GM18520 (cell line): ENCODE measurements around the gene DCTN3.
A peak's percentile ranks its signal among the peaks of the same experiment; 100 is the strongest.

Source experiments
- ATAC-seq: cut with Tn5 transposase; IDR thresholded peaks from one replicate; pipeline ENCODE4 v1.9.1; 2021; ENCODE audit not compliant: unreplicated experiment

DCTN3 gene

DNA sequence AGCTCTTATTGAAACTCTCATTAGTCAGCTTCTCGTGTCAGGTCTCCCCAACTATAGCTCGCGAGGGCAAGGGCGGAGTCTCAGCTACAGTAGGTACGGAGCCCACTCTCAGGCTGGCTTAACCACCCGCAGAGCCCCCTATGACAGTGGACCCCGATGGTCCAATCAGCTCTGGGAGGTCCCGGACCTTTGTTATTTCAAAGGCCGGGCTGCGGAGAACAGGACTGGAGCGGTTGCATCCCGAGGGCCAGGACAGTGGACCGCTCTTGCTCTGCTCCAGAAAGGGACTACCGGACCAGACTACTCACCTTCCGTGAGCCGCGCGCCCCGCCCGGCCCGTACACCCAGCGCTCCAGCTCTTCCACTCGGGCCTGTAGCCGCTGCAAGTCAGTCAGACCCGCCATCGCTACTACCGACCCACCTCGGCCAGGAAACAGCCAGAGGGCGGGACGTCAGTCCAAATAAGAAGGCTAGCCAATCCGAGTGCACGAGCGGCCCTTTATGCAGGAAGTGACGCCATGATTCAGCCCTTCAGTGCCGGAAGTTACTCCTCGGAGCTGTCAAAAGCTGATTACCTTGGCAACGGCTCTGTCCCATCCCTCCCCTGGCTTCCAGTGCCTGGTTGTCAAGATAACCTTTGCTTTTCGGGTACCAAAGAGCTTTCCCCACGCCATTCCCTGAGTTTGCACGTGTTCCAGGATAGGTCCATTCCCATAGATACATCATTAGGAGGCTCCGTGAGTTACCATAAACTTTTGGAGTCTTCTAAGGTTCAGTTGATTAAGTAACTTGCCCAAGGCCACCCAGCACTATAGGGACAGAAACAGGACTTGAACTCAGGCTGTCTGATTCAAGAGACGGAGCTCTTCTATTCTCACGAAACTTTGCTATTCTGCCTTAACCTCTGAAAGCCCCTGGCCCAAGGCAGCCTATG is at the start of gene DCTN3:
TSS of gene DCTN3 (minus strand) at position 435 of the 934 bp plus-strand sequence. CDS start at position 404, 31 bp downstream.
- peak; percentile 88 for ATAC-seq

GRCh38 chr9:34665381-34666250 is 45.3 kb upstream of the DCTN3 start:
- ATAC-seq: peak; percentile 60

- ATAC-seq: no peak
Observed at GRCh38 chr9:34665067-34665380, 44.7 kb upstream of the DCTN3 start.

GRCh38 chr9:34664281-34665066 is 44.2 kb upstream of the DCTN3 start:
- ATAC-seq: peak; percentile 34

GRCh38 chr9:34663303-34663605 is 43.0 kb upstream of the DCTN3 start:
- ATAC-seq: no peak

DNA sequence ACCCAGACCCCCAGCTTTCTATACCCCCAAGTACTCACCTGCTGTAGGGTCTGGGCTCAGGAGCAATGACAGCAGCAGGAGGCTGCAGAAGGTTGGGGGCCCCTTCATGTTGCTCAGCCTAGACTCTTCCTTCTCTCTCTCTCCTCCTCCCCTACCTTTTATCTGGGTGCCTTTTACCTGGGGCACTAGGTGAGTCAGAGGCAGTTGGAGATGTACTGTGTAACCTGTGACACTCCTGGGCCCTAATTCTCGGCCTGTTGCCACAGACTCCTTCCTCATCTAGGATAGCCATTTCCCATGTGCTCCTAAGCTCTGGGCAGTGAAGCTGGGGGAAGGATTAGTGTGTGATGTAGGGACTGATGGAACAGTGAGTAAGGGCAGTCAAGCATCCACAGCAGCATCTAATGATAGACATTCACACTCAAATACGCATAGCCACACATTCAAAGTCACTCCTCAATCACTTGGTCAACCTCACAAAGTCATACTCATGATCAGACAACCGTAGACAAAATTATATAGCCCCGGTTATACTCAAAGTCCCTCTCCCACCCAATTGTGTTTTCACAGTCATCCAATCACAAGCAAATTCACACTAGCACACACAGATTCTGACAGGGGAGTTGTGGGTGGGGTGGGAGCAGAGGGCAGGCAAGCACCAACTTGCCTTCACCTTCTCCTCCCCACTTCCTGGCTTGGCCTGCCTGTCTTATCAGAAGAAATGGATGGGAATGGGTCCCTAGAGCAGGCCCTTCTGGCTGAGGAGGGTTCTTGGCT is 42.4 kb upstream of the DCTN3 start, which contains the start of gene CCL27:
TSS of gene CCL27 (minus strand) at position 132 of the 777 bp plus-strand sequence. CDS start at position 108, 24 bp downstream.
- ATAC-seq: no peak

GRCh38 chr9:34659592-34660253 is 39.4 kb upstream of the DCTN3 start:
- no peak for ATAC-seq

GRCh38 chr9:34658461-34658860 is 38.2 kb upstream of the DCTN3 start:
- ATAC-seq: no peak

GRCh38 chr9:34656992-34657391 is 36.7 kb upstream of the DCTN3 start:
- no peak for ATAC-seq

DNA sequence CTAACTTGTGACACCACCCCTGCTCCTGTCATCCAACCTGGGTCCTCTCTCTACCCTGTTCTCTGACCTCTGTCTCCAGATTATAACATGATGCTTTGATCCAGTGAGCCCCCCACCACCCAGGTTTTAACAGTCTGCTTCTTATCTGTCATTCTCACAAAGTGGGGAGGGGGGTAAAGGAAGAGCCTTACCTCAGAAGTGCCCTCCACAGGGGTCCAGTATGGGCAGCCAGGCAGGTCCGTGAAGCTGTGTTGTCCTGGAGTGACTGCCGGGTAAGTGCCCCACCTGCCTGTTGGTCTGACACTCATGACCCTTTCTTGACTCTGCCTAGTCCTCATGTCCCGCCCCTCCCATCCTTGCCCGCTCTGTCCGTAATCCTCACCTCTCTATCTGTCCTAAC is 35.1 kb upstream of the DCTN3 start:
- no peak for ATAC-seq

DNA sequence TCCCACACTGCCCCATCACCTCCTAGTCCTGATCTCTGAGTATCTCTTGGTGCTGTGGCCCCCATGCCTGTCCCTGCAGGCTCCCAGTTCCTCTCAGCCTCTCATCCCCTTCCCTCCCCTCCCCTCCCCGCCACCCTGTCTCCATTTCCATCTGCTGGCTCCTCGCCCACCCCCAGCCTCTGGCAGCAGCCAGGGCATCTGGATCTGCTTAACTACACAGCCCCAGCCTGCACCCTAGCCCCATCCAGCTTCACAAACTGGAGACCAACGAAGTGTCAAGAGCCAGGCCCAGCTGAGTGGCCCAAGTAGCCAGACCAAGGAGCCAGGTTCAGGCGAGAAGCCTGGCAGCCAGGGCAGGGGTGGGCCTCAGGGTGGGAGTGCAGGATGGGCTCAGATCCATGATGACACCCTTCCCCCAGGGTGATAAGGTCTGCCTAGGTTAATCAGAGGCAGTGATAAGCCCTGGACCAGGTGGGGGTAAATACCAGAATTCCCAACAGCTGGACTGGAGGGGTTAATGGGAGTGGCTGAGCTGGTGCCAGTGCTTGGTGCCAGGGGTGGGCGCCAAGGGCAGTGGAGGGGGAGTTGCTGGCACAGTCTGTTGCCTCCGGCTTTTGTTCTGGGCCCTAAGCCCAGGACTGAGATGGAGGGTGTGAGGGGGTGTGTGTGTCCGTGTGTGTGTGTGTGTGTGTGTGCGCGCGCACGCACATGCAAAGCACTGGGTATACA is 34.2 kb upstream of the DCTN3 start:
- ATAC-seq: no peak

- ATAC-seq: no peak
Observed at GRCh38 chr9:34653151-34654072, 33.1 kb upstream of the DCTN3 start.

- ATAC-seq: no peak
Observed at GRCh38 chr9:34652602-34653000, 32.3 kb upstream of the DCTN3 start.

DNA sequence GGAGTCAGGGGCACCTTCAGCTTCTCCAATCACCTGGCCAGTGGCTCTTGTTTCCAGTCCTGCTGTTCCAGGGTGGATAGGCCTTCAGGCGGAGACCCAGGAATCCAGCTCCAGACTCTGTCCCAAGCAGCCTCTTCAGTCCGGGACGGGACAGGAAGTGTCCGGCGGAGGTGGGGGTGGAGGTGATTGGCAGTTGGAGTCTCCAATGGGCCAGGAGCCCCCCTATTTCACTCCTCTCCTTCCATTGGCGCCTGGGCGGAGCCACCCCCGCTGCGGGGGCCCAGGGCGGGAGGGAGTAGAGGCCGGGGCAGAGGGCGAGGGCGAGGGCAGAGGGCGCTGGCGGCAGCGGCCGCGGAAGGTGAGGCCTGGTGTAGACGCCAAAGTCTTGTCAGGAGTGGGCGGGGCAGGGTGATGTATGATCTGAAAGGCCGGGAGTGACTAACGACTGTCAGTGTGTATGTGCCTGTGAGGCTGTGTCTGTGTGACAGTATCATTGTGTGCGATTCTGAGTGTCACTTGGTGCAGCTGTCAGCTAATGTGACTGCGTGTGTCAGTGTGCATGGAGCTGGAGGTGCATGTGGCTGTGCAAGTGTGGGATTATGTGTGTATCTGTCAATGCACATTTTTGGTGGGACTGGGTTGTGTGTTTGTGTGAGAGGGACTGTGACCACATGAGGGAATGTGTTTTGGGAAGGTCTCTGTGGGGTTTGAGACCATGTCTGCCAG is 31.7 kb upstream of the DCTN3 start, which contains the start of gene IL11RA:
TSS of gene IL11RA (plus strand) at position 310 of the 726 bp plus-strand sequence. CDS start 3,033 bp downstream, outside the sequence.
- no peak for ATAC-seq

DNA sequence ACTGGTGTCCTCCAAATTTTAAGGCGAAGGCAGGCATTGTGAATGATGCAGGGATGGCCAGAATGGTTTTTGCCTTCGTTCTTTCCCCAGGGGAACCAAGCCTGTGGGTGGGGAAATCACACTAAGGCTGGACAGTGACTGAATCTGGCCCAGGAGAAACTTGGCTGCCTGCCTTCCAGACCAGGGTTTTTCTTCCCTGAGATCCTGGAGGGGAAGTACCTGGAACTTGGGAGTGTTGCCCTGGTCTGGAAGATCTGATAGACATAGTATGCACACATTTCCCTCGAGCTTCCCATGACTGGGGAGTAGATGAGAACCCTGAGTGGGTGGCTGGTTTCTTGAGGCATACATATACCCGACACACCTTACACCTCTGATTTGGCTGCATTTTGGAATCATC is 31.0 kb upstream of the DCTN3 start:
- no peak for ATAC-seq

- ATAC-seq: no peak
Observed at GRCh38 chr9:34650816-34651215, 30.5 kb upstream of the DCTN3 start.

DNA sequence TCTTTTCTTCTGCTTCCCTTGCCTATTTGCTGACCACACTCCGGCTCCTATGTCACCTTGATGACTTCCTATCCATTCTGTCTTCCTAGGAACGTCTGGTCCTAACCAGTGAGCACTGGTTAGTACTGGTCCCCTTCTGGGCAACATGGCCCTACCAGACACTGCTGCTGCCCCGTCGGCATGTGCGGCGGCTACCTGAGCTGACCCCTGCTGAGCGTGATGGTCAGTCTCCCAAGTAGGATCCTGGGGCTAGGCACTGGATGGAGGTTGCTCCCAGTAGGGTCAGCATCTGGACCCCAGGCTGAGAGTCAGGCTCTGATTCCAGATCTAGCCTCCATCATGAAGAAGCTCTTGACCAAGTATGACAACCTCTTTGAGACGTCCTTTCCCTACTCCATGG is 28.4 kb upstream of the DCTN3 start:
- ATAC-seq: no peak
